Right cardiac atrium (tissue), 5 donors: ENCODE measurements around the gene B3GNT2. TPM values are rescaled to one million over a fixed set of nuclear protein-coding genes. Genes with fewer than 3 reads are reported as not detected.

Source experiments
- ATAC-seq, 2 donors: fragments of 200-7000 bp; cut with Tn5 transposase; one replicate each; pipeline versions ENCODE4 v1.8.0 to v1.9.1; 2020; ENCODE audit warnings: moderate library complexity in 2 of 2, mild to moderate bottlenecking in 1 of 2
- DNase-seq, 3 donors: peaks; one replicate each; pipeline ENCODE4 v3.0.0-alpha.2; 2020
- H3K27ac ChIP-seq: one replicate; pipeline ENCODE4 v1.5.1; 2013; ENCODE audit warnings: mild to moderate bottlenecking, low read length, control low read depth, moderate library complexity
- H3K27me3 ChIP-seq: one replicate; pipeline ENCODE4 v1.6.1; 2013; ENCODE audit not compliant: control insufficient read depth, insufficient read depth
- H3K4me1 ChIP-seq: one replicate; pipeline ENCODE4 v1.6.1; 2013; ENCODE audit warnings: low read length; ENCODE audit not compliant: control insufficient read depth, insufficient read depth
- H3K4me3 ChIP-seq: one replicate; pipeline ENCODE4 v1.5.1; 2013; ENCODE audit warnings: low read length, control low read depth
- H3K9me3 ChIP-seq: one replicate; pipeline ENCODE4 v1.6.1; 2013; ENCODE audit warnings: low read length; ENCODE audit not compliant: control insufficient read depth
- WGBS: extraction: QIAGEN DNeasy Blood & Tissue Kit; methylation state at CpG from one replicate; pipeline ENCODE4 v1.1.7; 2013; 5-methylcytosine and 5-hydroxymethylcytosine counted together
- intact Hi-C, 4 donors: fragments of 100-400 bp; cut with DNase I; formaldehyde crosslinking; loops; one replicate each; pipeline versions ENCODE4 v1.11.0 to v1.14.0; 2022 to 2023
- polyA plus RNA-seq: library from polyadenylated mRNA; stranded (reverse); fragments of 200-250 nt; gene quantifications from one replicate; pipeline ENCODE4 v1.2.3, GENCODE V29; 2013
- total RNA-seq, 4 donors: library from RNA; stranded (reverse); fragmentation: NEBNext Ultra II Directional; extraction: Animal tissue kit (Norgen Biotek cat#: 25700); gene quantifications; one replicate each; pipeline ENCODE4 v1.2.1, GENCODE V29; 2021
- donor health status: healthy with polysubstance abuse.
- donor health status: DM: no; HTN: yes; CAD: no.
- donor health status: DM: no; HTN: no; CAD: no.
- donor health status: DM: no; HTN: yes; CAD: no; lungs with severe emphysema.
- donor health status: DM: yes; HTN: yes; CAD: no.

Gene B3GNT2
- total and polyA plus RNA-seq, 5 donors = 14.1 to 17.4 (median 16.9) TPM

- peaks cover 17% of the 10 kb centered on the region for H3K4me1 ChIP-seq
Measured at GRCh38 chr2:62219407-62220159, 23.7 kb downstream of the B3GNT2 start.

GRCh38 chr2:62221141-62221540 lies 25.2 kb downstream of the B3GNT2 start:
- Histone ChIP-seq H3K4me1 (peaks cover 8% of the 10 kb centered on the region), H3K4me3 (no peak overlapping the region), H3K27ac (no peak overlapping the region), H3K27me3 (no peaks in the 10 kb centered on the region), H3K9me3 (no peaks in the 10 kb centered on the region)
- DNase-seq (no peak), ATAC-seq (peak in 1 of 2 donors; percentile 43)
- intact Hi-C loops = no loop called here
- 39% methylated on average over 1 of the region's 1 CpG for WGBS

More at GRCh38 chr2:62219407-62220159, 23.7 kb downstream of the B3GNT2 start:
- intact Hi-C loops = loop anchor here in 1 of 4 donors (10.0 kb wide), 1 partner anchor 225 kb away; no protein-coding TSS in a partner anchor
- no peak for ATAC-seq
- no peak overlapping the region for H3K4me3 ChIP-seq
- DNase-seq = no peak
- 74% methylated on average over 4 of the region's 4 CpGs for WGBS
- H3K27me3 ChIP-seq = no peaks in the 10 kb centered on the region
- no peaks in the 10 kb centered on the region for H3K9me3 ChIP-seq
- no peak overlapping the region for H3K27ac ChIP-seq

GRCh38 chr2:62222171-62222570 lies 26.3 kb downstream of the B3GNT2 start:
- ATAC-seq = no peak
- intact Hi-C loops = no loop called here
- Histone ChIP-seq H3K4me3 (no peak overlapping the region), H3K27me3 (no peaks in the 10 kb centered on the region), H3K27ac (no peak overlapping the region), H3K4me1 (peaks cover 7% of the 10 kb centered on the region), H3K9me3 (no peaks in the 10 kb centered on the region)
- 94% methylated on average over 12 of the region's 12 CpGs for WGBS
- DNase-seq = no peak

DNA sequence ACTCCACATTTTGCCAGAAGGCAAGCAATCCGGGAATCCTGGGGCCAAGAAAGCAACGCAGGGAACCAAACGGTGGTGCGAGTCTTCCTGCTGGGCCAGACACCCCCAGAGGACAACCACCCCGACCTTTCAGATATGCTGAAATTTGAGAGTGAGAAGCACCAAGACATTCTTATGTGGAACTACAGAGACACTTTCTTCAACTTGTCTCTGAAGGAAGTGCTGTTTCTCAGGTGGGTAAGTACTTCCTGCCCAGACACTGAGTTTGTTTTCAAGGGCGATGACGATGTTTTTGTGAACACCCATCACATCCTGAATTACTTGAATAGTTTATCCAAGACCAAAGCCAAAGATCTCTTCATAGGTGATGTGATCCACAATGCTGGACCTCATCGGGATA lies 26.8 kb downstream of the B3GNT2 start:
- DNase-seq = no peak
- no peak for ATAC-seq
- H3K9me3 ChIP-seq = no peaks in the 10 kb centered on the region
- H3K4me1 ChIP-seq = peaks cover 2% of the 10 kb centered on the region
- H3K4me3 ChIP-seq = no peak overlapping the region
- no peak overlapping the region for H3K27ac ChIP-seq
- no peaks in the 10 kb centered on the region for H3K27me3 ChIP-seq
- WGBS = 86% methylated on average over 8 of the region's 8 CpGs
- intact Hi-C loops = no loop called here

- no peak overlapping the region for H3K27ac ChIP-seq
- H3K9me3 ChIP-seq = no peaks in the 10 kb centered on the region
- ATAC-seq (no peak), DNase-seq (no peak)
- no peaks in the 10 kb centered on the region for H3K4me1 ChIP-seq
- intact Hi-C loops = no loop called here
- H3K4me3 ChIP-seq = no peak overlapping the region
- no peaks in the 10 kb centered on the region for H3K27me3 ChIP-seq
- WGBS = 74% methylated on average over 1 of the region's 1 CpG
Measured at GRCh38 chr2:62224976-62225375, 29.1 kb downstream of the B3GNT2 start.

GRCh38 chr2:62227386-62228075 lies 31.6 kb downstream of the B3GNT2 start:
- Histone ChIP-seq H3K27me3 (no peaks in the 10 kb centered on the region), H3K27ac (no peak overlapping the region), H3K9me3 (no peaks in the 10 kb centered on the region), H3K4me3 (no peak overlapping the region), H3K4me1 (no peaks in the 10 kb centered on the region)
- DNase-seq (no peak), ATAC-seq (no peak)
- WGBS = 73% methylated on average over 6 of the region's 6 CpGs
- intact Hi-C loops = no loop called here

DNA sequence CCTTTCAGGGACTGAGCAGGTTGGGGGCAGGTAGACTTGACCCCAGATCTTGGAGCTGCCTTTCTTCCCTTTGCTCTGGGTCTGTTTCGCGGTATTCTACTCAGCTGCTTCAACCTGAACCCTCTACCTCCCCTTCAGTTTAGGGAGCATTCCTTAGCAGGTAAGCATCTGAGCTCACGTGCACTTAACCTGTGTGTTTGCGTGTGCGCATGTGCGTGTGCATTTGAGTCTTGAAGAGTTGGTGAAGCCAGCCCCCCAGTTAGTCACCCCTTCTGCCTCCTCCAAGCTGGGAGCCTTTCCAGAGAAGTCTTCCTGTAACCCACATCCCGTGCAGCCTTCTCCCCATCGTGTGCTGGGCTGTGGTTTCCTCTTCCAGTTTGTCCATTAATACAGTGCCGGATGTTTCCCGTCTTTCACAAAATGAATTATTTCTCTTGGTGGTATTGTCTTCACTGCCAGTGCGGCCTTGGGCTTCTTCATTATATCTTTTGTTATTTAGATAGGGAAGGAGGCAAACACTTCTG lies 33.2 kb downstream of the B3GNT2 start:
- Histone ChIP-seq H3K27ac (no peak overlapping the region), H3K9me3 (no peaks in the 10 kb centered on the region), H3K4me1 (no peaks in the 10 kb centered on the region), H3K4me3 (no peak overlapping the region), H3K27me3 (no peaks in the 10 kb centered on the region)
- DNase-seq (no peak), ATAC-seq (no peak)
- intact Hi-C loops = no loop called here
- 71% methylated on average over 11 of the region's 11 CpGs for WGBS

- ATAC-seq = peak; percentile 37 to 40
- Histone ChIP-seq H3K4me1 (peaks cover 5% of the 10 kb centered on the region), H3K27ac (no peak overlapping the region), H3K27me3 (no peaks in the 10 kb centered on the region), H3K4me3 (no peak overlapping the region), H3K9me3 (no peaks in the 10 kb centered on the region)
- DNase-seq = no peak
- intact Hi-C loops = no loop called here
- 50% methylated on average over 4 of the region's 4 CpGs for WGBS
Measured at GRCh38 chr2:62231541-62231940, 35.6 kb downstream of the B3GNT2 start.

DNA sequence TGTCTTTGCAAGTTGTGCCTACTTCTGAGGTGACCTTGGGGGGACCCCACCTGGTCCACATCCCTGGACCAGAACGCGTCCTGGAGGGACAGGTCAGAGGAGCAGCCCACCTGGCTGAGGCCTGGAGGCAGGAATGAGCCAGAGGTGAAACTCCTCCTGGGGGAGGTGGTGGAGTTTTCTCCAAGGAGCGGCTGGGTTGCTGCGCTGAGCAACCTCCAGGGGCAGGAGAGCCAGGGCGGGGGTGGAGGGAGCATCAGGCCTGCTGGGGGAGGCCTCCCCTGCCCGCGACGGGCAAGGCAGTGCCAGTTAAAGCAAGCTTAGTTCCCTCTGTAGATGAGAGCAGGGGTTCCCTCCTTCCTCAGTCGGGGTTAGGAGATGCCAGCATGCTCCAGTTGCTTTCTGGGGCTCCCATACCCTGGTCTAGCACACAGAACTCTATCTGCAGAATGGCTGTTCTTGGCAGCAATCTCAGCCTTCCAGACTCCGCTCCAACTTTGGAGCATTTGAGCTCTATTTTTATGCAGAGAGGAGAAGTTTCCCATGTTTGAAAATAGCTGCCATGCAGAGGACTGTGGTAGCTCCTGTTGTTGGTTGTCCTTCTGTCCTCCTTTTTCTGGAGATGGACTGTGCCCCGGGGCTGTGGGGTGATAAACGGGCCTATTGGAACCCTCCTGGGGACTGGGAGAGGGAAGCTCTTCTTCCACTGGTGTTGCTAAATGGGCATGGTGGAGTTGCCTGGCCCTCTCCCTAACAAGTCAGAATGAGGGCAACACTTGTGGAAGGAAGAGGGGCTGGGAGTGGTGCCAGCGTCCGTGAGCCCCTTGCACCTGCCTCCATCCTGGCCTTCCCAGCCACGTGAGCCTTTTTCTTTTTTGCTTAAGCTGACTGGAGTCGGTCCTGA lies 39.1 kb downstream of the B3GNT2 start:
- Histone ChIP-seq H3K9me3 (no peaks in the 10 kb centered on the region), H3K4me3 (no peak overlapping the region), H3K4me1 (peaks cover 5% of the 10 kb centered on the region), H3K27me3 (no peaks in the 10 kb centered on the region), H3K27ac (no peak overlapping the region)
- peak in 1 of 3 donors; percentile 53 for DNase-seq
- peak in 1 of 2 donors; percentile 51 for ATAC-seq
- intact Hi-C loops = no loop called here
- 62% methylated on average over 16 of the region's 16 CpGs for WGBS

- Histone ChIP-seq H3K4me3 (no peak overlapping the region), H3K27ac (no peak overlapping the region), H3K27me3 (no peaks in the 10 kb centered on the region), H3K4me1 (peaks cover 5% of the 10 kb centered on the region), H3K9me3 (no peaks in the 10 kb centered on the region)
- WGBS = 98% methylated on average over 6 of the region's 6 CpGs
- no peak for DNase-seq
- ATAC-seq = no peak
- intact Hi-C loops = no loop called here
Measured at GRCh38 chr2:62236499-62236898, 40.6 kb downstream of the B3GNT2 start.
